Measurements from ENCODE around the gene FRMD4A. TPM values are rescaled to one million over a fixed set of nuclear protein-coding genes. Genes with fewer than 3 reads are reported as not detected.

Gene FRMD4A
- total RNA-seq, 1 experiment from 2014 or later = 0.23 TPM

GRCh38 chr10:13890233-13891127 is 440.2 kb downstream of the FRMD4A start:
- H3K9me3 Mint-ChIP-seq (ENCODE audit: unreplicated experiment) = no peaks in the 10 kb centered on the region
- DNase-seq (ENCODE audit: unreplicated experiment) = no peak
- no peaks in the 10 kb centered on the region for H3K36me3 Mint-ChIP-seq (ENCODE audit: insufficient read depth, unreplicated experiment)
- H3K4me3 Mint-ChIP-seq (ENCODE audit: unreplicated experiment) = no peak overlapping the region
- intact Hi-C loops (cut with micrococcal nuclease) = no loop called here
- H3K27ac Mint-ChIP-seq (ENCODE audit: low read depth, unreplicated experiment) = no peak overlapping the region
- no TSS peak for BruUV-seq (replicated peaks)
- H3K27me3 Mint-ChIP-seq (ENCODE audit: insufficient read depth, unreplicated experiment) = peaks cover 70% of the 10 kb centered on the region
- no peak for TF ChIP-seq CTCF (IDR thresholded peaks at IDR 0.05; ENCODE audit: unreplicated experiment)
- POLR2A ChIA-PET = interaction anchor here (0.6 kb wide), 1 partner anchor 1583 kb away, joined by 3 read pairs; no protein-coding TSS in a partner anchor
- CTCF ChIA-PET = no interaction called here
- no peaks in the 10 kb centered on the region for H3K4me1 Mint-ChIP-seq (ENCODE audit: insufficient read depth, unreplicated experiment)

DNA sequence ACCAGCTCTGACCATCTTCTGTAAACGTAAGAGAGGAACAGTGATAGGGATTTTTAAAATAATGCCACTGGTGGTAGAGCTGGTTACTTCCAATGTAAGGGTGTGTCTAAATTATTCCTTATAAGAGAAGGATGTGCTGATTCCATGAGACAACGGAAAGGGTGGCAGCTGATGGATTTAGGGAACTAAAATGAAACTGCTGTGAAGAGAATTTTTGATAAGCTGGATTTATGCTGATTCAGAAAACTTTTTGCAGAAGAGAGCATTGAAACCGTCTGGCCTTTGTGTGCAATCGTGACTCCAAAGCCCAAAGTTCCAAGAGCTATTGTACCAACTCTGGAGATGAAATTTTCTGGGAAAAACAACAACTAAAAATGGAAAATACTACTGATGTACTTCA is 443.0 kb downstream of the FRMD4A start:
- Mint-ChIP-seq H3K4me3 (ENCODE audit: unreplicated experiment) (no peak overlapping the region), H3K27me3 (ENCODE audit: insufficient read depth, unreplicated experiment) (peaks cover 48% of the 10 kb centered on the region), H3K27ac (ENCODE audit: low read depth, unreplicated experiment) (no peak overlapping the region), H3K36me3 (ENCODE audit: insufficient read depth, unreplicated experiment) (no peaks in the 10 kb centered on the region), H3K9me3 (ENCODE audit: unreplicated experiment) (no peaks in the 10 kb centered on the region), H3K4me1 (ENCODE audit: insufficient read depth, unreplicated experiment) (no peaks in the 10 kb centered on the region)
- POLR2A ChIA-PET = interaction anchor here (0.6 kb wide), 1 partner anchor 228 kb away, joined by 3 read pairs; no protein-coding TSS in a partner anchor
- BruUV-seq (replicated peaks) = no TSS peak
- TF ChIP-seq CTCF (IDR thresholded peaks at IDR 0.05; ENCODE audit: unreplicated experiment) = no peak
- intact Hi-C loops (cut with micrococcal nuclease) = no loop called here
- CTCF ChIA-PET = interaction anchor here (0.6 kb wide), 2 partner anchors 90 to 299 kb away, joined by 3 to 5 read pairs; no protein-coding TSS in a partner anchor
- DNase-seq (ENCODE audit: unreplicated experiment) = no peak

- intact Hi-C loops (cut with micrococcal nuclease) = no loop called here
- no peaks in the 10 kb centered on the region for H3K36me3 Mint-ChIP-seq (ENCODE audit: insufficient read depth, unreplicated experiment)
- POLR2A ChIA-PET = interaction anchor here (0.7 to 1.0 kb wide), 2 partner anchors 9 to 217 kb away, joined by 3 to 5 read pairs; no protein-coding TSS in a partner anchor
- H3K9me3 Mint-ChIP-seq (ENCODE audit: unreplicated experiment) = no peaks in the 10 kb centered on the region
- no peak for DNase-seq (ENCODE audit: unreplicated experiment)
- H3K4me1 Mint-ChIP-seq (ENCODE audit: insufficient read depth, unreplicated experiment) = no peaks in the 10 kb centered on the region
- BruUV-seq (replicated peaks) = no TSS peak
- H3K27me3 Mint-ChIP-seq (ENCODE audit: insufficient read depth, unreplicated experiment) = peaks cover 30% of the 10 kb centered on the region
- H3K4me3 Mint-ChIP-seq (ENCODE audit: unreplicated experiment) = no peak overlapping the region
- H3K27ac Mint-ChIP-seq (ENCODE audit: low read depth, unreplicated experiment) = no peak overlapping the region
- no peak for TF ChIP-seq CTCF (IDR thresholded peaks at IDR 0.05; ENCODE audit: unreplicated experiment)
- CTCF ChIA-PET = no interaction called here
Measured at GRCh38 chr10:13885238-13885990, 445.3 kb downstream of the FRMD4A start.

Measured in MCF 10A (cell line).